ENCODE data around the gene MSL3B.

Gene MSL3B

GRCh38 chr2:233848276-233848675 lies 19.9 kb downstream of the MSL3B start:
- Histone ChIP-seq H3K27me3 (no peaks in the 10 kb centered on the region), H3K4me1 (no peaks in the 10 kb centered on the region), H3K36me3 (no peaks in the 10 kb centered on the region), H3K27ac (no peak overlapping the region), H3K4me3 (no peak overlapping the region), H3K9me3 (no peaks in the 10 kb centered on the region)
- no peak for TF ChIP-seq CTCF (IDR thresholded peaks at IDR 0.05)
- intact Hi-C loops (cut with DNase I): no loop called here
- no peak for DNase-seq (ENCODE audit: low spot score in 2 of 2)

- H3K27ac ChIP-seq: no peak overlapping the region
Measured at GRCh38 chr2:233847248-233847898, 20.8 kb downstream of the MSL3B start.

GRCh38 chr2:233846387-233847247 lies 21.6 kb downstream of the MSL3B start:
- no peak for TF ChIP-seq CTCF (IDR thresholded peaks at IDR 0.05)
- H3K9me3 ChIP-seq: no peaks in the 10 kb centered on the region
- H3K4me3 ChIP-seq: no peak overlapping the region
- no peaks in the 10 kb centered on the region for H3K4me1 ChIP-seq
- no peaks in the 10 kb centered on the region for H3K36me3 ChIP-seq
- no peak for DNase-seq (ENCODE audit: low spot score in 2 of 2)
- no peak overlapping the region for H3K27ac ChIP-seq
- intact Hi-C loops (cut with DNase I): no loop called here
- H3K27me3 ChIP-seq: no peaks in the 10 kb centered on the region

More at GRCh38 chr2:233847248-233847898, 20.8 kb downstream of the MSL3B start:
- Histone ChIP-seq H3K9me3 (no peaks in the 10 kb centered on the region), H3K4me1 (no peaks in the 10 kb centered on the region), H3K36me3 (no peaks in the 10 kb centered on the region), H3K4me3 (no peak overlapping the region), H3K27me3 (no peaks in the 10 kb centered on the region)
- DNase-seq (ENCODE audit: low spot score in 2 of 2): no peak
- intact Hi-C loops (cut with DNase I): no loop called here
- TF ChIP-seq CTCF (IDR thresholded peaks at IDR 0.05): no peak

- intact Hi-C loops (cut with DNase I): no loop called here
- DNase-seq (ENCODE audit: low spot score in 2 of 2): no peak
- no peaks in the 10 kb centered on the region for H3K27me3 ChIP-seq
- no peak for TF ChIP-seq CTCF (IDR thresholded peaks at IDR 0.05)
- no peaks in the 10 kb centered on the region for H3K4me1 ChIP-seq
- no peaks in the 10 kb centered on the region for H3K9me3 ChIP-seq
- no peak overlapping the region for H3K27ac ChIP-seq
- no peaks in the 10 kb centered on the region for H3K36me3 ChIP-seq
- H3K4me3 ChIP-seq: no peak overlapping the region
Measured at GRCh38 chr2:233845301-233846060, 22.7 kb downstream of the MSL3B start.

- Histone ChIP-seq H3K27me3 (no peaks in the 10 kb centered on the region), H3K9me3 (no peaks in the 10 kb centered on the region), H3K4me1 (no peaks in the 10 kb centered on the region), H3K27ac (no peak overlapping the region), H3K4me3 (no peak overlapping the region), H3K36me3 (no peaks in the 10 kb centered on the region)
- DNase-seq (ENCODE audit: low spot score in 2 of 2): no peak
- intact Hi-C loops (cut with DNase I): no loop called here
- no peak for TF ChIP-seq CTCF (IDR thresholded peaks at IDR 0.05)
Measured at GRCh38 chr2:233844836-233845235, 23.4 kb downstream of the MSL3B start.

Measured in ascending aorta (tissue), 2 donors.